Kasumi-1 (cell line): Measurements from ENCODE around the gene PRKN.
"Not testable (repeated sequence)": the region's sequence is repeated elsewhere in the genome, so short reads cannot be mapped to it uniquely, and the experiment has no call there.

Source experiments
- DNase-seq, 2 experiments: peaks; one replicate each; lab custom pipeline; 2025; lab: John Stamatoyannopoulos, UW

The PRKN gene

GRCh38 chr6:162710936-162711335, 16.6 kb downstream of the PRKN start:
- DNase-seq = no peak

DNA sequence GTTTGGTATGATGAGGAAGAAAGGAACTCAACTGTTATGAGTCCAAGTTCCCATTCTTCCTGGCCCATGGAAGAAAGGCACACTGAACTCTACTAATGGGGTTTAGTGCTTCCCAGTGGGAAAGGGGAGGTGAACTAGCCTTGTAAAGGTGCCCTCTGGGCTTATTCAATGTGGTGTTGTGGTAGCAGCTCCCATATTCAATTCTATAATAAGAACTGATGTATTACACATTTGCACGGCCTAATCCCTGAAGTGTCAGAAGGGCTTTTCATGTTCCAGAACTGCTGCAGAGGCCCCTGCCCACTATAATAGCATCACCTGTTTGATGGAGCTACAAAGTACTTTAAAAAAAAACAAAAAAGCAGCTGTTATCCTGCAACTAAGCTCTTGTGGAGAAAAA, 17.1 kb downstream of the PRKN start:
- no peak for DNase-seq

GRCh38 chr6:162709431-162709830, 18.1 kb downstream of the PRKN start:
- DNase-seq = no peak

DNA sequence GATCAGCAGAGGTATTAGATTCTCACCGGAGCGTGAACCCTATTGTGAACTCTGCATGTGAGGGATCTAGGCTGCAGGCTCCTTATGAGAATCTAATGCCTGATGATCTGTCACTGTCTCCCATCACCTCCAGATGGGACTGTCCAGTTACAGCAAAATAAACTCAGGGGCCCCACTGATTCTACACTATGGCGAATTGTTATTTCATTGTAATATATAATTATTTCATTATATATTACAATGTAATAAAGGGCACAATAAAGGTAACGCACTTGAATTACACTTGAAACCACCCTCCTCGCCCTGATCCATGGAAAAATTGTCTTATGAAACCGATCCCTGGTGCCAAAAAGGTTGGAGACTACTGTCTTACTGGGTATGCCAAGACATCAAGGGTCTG, 18.6 kb downstream of the PRKN start:
- DNase-seq = no peak

GRCh38 chr6:162706232-162706631, 21.3 kb downstream of the PRKN start:
- peak; percentile 91 to 92 for DNase-seq

- DNase-seq = no peak
These were observed 21.8 kb downstream of the PRKN start for GRCh38 chr6:162705736-162706135.

DNA sequence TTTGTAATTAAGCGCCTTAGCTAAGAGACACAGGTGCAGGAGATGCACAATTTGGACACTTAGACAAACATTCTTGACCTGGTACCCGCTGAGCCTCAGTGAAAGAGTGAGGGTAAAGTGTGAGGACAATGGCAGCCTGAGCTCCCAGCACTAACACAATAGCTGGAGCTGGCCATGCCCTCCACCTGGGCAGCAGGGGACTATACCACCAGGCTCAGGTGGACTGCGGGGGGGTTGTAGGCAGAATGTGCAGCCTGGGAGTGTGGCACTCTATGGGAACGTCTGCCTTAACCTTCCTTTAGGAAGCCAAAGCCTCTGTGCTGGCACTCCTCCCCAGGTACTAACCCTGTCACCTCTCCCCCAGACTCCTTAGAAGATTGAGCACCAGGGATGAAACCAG, 23.6 kb downstream of the PRKN start:
- no peak for DNase-seq

DNA sequence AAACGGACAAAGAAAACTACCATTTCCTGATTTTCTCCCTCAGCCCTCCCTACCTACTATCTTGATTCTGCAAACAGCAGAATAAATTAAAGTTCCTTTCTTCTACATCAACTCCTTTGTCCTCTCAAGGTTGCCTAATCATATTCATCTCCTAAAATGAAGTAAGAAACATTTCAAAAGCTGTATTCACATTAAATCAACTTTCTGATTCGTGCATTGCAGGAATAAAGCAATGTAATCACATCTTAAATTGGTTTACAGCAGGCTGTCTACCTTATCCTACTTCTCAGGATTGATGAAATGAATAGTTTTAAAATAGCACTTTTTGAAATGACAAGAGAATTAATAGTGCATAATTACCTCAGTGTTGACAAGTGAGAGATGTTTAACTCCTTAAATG, 25.1 kb downstream of the PRKN start:
- DNase-seq = no peak

DNA sequence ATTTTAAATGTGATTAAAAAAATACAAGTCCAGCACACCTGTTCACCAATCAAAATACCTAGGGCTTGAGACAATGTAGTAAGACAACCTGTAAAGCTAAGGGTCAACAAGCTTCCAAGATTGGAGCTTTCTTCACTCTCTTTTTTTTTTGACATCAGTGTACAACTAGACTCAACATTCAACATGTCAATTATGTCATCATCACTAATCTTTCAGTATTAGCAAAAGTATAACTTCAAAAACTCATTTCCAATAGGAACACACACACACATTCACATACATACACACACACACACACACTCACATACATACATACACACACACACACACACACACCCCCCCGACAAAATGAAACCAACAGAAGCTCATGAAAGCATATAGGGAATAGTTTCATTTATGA, 26.0 kb downstream of the PRKN start:
- no peak for DNase-seq

GRCh38 chr6:162700966-162701365, 26.6 kb downstream of the PRKN start:
- DNase-seq = no peak

GRCh38 chr6:162699961-162700360, 27.6 kb downstream of the PRKN start:
- DNase-seq = no peak

DNA sequence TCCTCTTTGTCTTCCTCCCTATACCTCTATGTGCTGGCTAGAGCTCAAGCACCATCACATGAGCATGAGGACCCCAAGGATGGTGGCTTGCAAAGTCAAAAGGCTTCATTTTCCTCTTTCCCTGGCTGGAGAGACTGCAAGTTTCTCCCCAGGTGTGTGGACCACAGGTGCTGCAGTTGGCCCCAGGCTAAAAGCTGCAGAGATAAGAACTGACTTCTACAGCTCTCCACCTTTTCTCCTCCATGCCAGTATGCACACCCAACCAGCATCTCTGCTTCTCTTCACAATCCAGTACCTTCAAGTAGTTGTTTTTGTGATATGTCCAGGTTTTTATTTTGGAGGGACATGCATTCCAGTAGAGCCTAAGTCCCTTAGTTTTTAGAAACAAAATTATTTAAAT, 29.1 kb downstream of the PRKN start:
- no peak for DNase-seq

GRCh38 chr6:162697872-162698403, 29.6 kb downstream of the PRKN start:
- DNase-seq = no peak

- no peak for DNase-seq
These were observed 37.4 kb downstream of the PRKN start for GRCh38 chr6:162690158-162690557.

DNA sequence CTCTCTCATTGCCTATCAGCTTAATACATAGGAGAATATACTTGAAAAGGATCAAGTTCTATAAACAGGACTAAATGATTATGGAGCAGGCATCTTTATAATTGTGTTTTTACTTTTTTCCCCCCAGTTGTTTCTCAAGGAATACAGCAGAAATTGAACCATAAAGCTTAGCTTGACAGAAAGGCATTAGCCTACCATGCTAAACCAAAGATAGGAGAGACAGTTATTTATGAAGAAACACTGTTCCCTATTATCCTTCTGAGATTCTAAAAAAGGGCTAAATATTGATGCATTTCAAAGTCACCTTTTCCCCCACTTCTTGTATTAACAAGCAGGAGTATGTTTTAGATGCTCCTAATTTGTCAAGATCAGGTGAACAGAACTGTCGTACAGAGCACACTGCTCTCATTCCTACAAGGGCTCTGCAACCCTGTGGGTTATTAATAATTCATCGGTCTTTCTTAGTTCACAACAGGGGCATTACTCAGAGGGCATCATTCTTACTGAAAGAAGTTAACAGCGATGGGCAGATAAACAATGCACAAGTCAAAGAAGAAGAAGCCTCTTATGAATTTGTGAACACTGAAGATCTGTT, 38.7 kb downstream of the PRKN start:
- DNase-seq = no peak

- no peak for DNase-seq
These were observed 42.0 kb downstream of the PRKN start for GRCh38 chr6:162685586-162685985.

GRCh38 chr6:162684961-162685360, 42.6 kb downstream of the PRKN start:
- DNase-seq = no peak

GRCh38 chr6:162684052-162684451, 43.5 kb downstream of the PRKN start:
- no peak for DNase-seq

- DNase-seq = no peak
These were observed 44.4 kb downstream of the PRKN start for GRCh38 chr6:162683135-162683534.

- no peak for DNase-seq
These were observed 46.1 kb downstream of the PRKN start for GRCh38 chr6:162681447-162681846.

GRCh38 chr6:162680871-162681270, 46.7 kb downstream of the PRKN start:
- DNase-seq = no peak

DNA sequence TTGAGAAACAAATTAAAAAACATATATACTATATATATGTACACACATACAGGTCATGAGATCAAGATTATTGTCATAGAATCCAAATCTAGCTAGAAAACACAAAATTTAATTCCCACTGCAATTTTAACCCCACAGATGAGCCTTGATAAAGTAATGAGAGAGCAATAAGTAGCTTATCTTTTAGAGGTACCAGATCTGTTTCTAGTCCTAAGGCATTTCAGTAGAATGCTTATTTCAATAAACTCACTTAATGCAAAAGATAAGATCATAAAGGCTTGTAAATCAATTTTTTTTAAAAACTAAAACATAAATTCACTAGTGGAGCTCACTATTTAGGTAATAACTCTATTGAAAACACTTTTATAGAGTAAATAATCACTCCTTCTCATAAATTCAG, 47.2 kb downstream of the PRKN start:
- DNase-seq = no peak

DNA sequence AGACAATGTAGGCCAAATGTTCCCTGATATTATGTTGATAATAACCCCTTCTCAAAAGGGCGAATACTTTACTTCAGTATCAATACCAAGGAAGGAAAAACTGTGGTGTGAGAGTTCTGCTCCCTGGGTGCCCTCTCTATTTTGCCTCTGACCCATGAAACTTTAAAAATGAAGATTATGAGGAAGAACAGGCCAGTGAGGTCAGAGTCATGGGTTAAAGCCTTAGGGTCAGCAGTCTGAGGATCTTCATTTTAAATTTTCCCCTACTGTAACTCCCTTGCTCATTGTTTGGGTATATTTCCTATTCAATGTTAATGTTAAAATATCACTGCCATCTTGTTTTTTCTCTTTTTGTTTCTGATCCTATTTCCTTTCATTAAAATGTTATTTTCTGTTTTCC, 47.9 kb downstream of the PRKN start:
- DNase-seq = no peak

GRCh38 chr6:162678896-162679295, 48.7 kb downstream of the PRKN start:
- DNase-seq = not testable (repeated sequence)
